Activated CD4-positive, alpha-beta T cell treated with anti-CD3 and anti-CD28 coated beads, Interleukin-2, amount 10 ng/mL, durations not matched to agents 24 days and 14 days (primary cell): Measurements from ENCODE around the gene COL18A1. TPM values are rescaled to one million over a fixed set of nuclear protein-coding genes. Genes with fewer than 3 reads are reported as not detected.

ENCODE experiments used
- DNase-seq: peaks from one replicate; pipeline ENCODE4 v3.0.0; 2022
- H3K27ac Mint-ChIP-seq: one replicate; pipeline ENCODE4 v1.8.0; 2022; ENCODE audit warnings: mild to moderate bottlenecking, mixed read lengths
- H3K27me3 Mint-ChIP-seq: one replicate; pipeline ENCODE4 v1.8.0; 2022; ENCODE audit warnings: mixed read lengths
- H3K36me3 Mint-ChIP-seq: one replicate; pipeline ENCODE4 v1.8.0; 2022; ENCODE audit warnings: low read depth, mild to moderate bottlenecking, mixed read lengths
- H3K4me1 Mint-ChIP-seq: one replicate; pipeline ENCODE4 v1.8.0; 2021; ENCODE audit warnings: mixed read lengths
- H3K4me3 Mint-ChIP-seq: one replicate; pipeline ENCODE4 v1.8.0; 2022; ENCODE audit warnings: mild to moderate bottlenecking, moderate library complexity, mixed read lengths
- H3K9me3 Mint-ChIP-seq: one replicate; pipeline ENCODE4 v1.8.0; 2021; ENCODE audit warnings: mixed read lengths
- intact Hi-C: fragments of 100-400 bp; cut with micrococcal nuclease; formaldehyde crosslinking; loops from one replicate; pipeline ENCODE4 v1.15.1; 2023
- total RNA-seq: library from RNA; stranded (reverse); gene quantifications from 2 replicates; pipeline ENCODE4 v1.2.3, GENCODE V29; 2022

The COL18A1 gene
- total RNA-seq, 1 donor from 2014 or later: 3.2 TPM

DNA sequence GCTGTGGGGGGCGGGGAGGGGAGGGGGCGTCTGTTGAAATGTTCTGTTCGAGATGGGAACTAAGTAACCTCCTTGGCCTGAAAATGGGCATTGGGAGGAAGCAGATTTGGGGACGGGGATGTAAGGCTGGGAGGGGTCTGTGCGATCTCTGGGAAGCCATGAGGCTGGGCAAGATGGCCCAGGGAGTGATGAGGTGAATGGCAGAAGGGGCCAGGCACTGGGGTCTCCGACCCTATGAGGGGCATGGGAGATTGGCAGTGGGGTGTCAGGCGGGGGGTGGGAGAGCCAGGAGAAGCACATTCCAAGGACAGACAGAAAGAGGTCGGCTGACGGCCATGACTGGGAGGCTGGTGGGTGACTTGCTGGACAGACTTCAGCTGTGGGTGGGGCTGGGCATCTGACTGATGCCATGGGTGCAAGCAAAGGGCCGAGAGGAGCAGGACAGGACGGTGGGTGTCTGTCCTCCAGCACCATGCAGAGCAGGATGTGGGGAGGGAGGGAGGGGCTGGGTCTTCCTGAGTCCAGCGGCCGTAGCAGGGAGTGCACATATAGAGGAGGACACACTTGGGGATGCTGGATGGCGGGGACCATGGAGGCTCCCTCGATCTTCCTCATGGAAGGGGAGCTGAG lies 30.0 kb upstream of the COL18A1 start:
- intact Hi-C loops: no loop called here
- Mint-ChIP-seq H3K4me1 (peaks cover 11% of the 10 kb centered on the region), H3K36me3 (no peaks in the 10 kb centered on the region), H3K4me3 (no peak overlapping the region), H3K27ac (no peak overlapping the region), H3K9me3 (no peaks in the 10 kb centered on the region), H3K27me3 (peaks cover 18% of the 10 kb centered on the region)
- DNase-seq: no peak

DNA sequence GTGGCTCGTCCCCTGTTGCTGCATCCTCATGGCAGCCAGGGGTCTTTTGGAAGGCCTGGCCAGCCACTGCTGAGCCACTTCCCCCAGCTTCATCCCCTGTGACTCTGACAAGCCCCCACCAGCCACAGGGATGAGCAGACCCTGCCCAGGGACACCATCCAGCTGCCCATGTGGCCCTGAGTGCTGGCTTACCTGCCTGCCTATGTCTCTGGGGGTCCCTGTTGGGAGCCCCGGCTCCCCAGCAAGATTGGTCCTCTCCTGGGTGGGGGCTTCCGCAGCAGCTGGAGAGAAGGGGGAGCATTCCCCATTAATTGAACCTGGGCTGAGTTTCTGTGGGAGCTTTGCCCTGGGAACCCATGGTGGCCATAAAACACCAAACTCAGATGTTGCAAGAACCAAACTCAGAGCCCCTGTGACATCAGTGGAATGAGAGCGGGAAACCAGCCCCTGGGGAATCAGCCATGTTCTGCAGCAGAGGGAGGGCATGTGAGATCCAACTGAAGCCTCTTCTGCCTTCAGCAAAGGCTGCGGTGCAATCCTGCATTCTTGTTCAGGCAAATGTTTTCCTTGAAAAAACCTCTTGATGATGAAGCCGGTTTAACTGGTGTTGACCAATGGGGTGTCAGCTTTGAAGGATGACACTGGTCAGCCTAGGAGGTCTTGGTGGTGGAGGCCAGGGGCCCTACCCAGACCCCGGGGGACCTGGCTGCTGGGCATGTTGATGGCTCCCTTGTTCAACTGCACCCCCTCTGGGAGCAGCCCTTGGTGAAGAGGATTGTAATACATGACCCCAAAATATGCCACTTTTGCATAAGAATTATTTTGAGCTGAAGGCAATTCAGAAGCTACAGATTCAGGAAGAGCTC lies 28.3 kb upstream of the COL18A1 start:
- H3K27ac Mint-ChIP-seq: no peak overlapping the region
- peaks cover 18% of the 10 kb centered on the region for H3K27me3 Mint-ChIP-seq
- intact Hi-C loops: no loop called here
- no peaks in the 10 kb centered on the region for H3K9me3 Mint-ChIP-seq
- no peaks in the 10 kb centered on the region for H3K36me3 Mint-ChIP-seq
- no peak for DNase-seq
- peaks cover 3% of the 10 kb centered on the region for H3K4me1 Mint-ChIP-seq
- H3K4me3 Mint-ChIP-seq: no peak overlapping the region

DNA sequence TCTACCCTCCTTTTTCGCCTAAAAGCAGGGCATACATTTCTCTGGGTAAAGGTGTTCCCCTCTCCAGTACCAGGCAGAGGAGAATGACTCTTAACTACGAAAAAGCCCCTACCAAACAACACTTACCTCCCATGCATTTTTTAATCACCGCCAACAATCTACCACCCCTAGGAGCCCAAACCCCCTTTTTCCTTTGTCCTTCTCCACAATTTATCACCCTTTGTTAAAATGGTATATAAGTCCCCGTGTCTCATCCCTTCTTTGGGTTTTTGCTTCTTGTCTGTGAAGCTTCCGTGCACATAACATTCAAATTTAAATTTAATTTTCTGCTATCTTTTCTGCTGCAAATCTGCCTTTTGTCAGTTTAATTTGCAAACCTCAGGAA lies 27.6 kb upstream of the COL18A1 start:
- H3K36me3 Mint-ChIP-seq: no peaks in the 10 kb centered on the region
- DNase-seq: no peak
- intact Hi-C loops: no loop called here
- peaks cover 3% of the 10 kb centered on the region for H3K4me1 Mint-ChIP-seq
- peaks cover 15% of the 10 kb centered on the region for H3K27me3 Mint-ChIP-seq
- H3K4me3 Mint-ChIP-seq: no peak overlapping the region
- H3K9me3 Mint-ChIP-seq: no peaks in the 10 kb centered on the region
- H3K27ac Mint-ChIP-seq: no peak overlapping the region

DNA sequence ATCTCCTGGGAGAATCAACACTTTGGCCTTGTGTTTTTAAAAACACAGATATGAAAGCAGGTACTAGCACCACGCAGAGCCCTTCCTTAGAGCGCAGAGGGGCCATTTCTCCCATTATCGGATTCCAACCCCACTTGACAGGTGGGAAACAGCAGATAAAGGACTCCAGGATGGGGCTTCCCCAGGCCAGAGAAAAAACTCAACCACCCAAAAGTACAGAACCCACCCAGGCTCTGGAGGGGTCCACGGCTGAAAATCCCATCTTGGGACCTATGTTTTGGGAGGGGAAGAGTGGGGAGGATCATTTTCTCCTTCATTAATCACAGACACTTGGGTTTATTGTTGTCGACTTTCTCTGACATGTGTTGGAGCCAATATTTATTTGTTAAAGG lies 27.1 kb upstream of the COL18A1 start:
- H3K36me3 Mint-ChIP-seq: no peaks in the 10 kb centered on the region
- H3K9me3 Mint-ChIP-seq: no peaks in the 10 kb centered on the region
- H3K27ac Mint-ChIP-seq: no peak overlapping the region
- H3K4me1 Mint-ChIP-seq: peaks cover 2% of the 10 kb centered on the region
- no peak overlapping the region for H3K4me3 Mint-ChIP-seq
- no peak for DNase-seq
- intact Hi-C loops: no loop called here
- H3K27me3 Mint-ChIP-seq: peaks cover 15% of the 10 kb centered on the region

DNA sequence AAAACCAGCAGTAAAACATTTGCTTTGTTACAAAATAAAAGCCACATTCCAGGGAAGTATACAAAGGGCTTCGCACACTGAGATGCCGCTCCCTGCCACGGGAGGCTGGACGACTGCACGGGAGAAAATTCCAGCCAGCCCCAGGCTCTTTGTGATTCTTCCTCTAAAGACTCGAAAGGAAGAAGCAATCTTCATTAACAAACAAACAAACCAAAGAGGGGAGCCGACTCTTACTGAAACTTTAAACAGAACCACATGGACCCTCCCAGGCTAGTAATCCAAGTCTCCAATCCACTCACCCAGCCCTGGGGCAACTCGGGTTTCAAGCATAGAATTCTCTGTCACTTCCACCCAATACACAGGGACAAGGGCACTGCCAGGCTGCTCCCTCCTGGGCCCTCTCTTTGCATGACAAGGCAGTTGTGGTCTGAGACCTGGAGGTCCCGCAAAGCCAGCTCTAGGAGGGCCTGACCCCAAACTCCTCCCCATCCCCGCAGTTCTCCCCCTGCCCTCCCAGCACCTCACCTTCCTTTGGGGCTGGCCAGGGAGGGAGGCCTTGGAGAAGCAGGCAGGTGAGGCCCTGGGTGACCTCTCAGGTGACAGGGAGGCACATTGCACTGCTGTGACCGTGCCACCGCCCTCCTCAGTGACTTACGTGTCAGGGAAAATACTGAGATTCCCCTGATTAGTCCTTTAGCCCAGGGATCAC lies 26.6 kb upstream of the COL18A1 start:
- Mint-ChIP-seq H3K4me1 (no peaks in the 10 kb centered on the region), H3K4me3 (no peak overlapping the region), H3K9me3 (no peaks in the 10 kb centered on the region), H3K27ac (no peak overlapping the region), H3K27me3 (peaks cover 15% of the 10 kb centered on the region), H3K36me3 (no peaks in the 10 kb centered on the region)
- DNase-seq: no peak
- intact Hi-C loops: no loop called here

GRCh38 chr21:45379171-45379900 lies 25.6 kb upstream of the COL18A1 start:
- intact Hi-C loops: no loop called here
- Mint-ChIP-seq H3K36me3 (no peaks in the 10 kb centered on the region), H3K4me3 (no peak overlapping the region), H3K27ac (no peak overlapping the region), H3K4me1 (no peaks in the 10 kb centered on the region), H3K27me3 (peaks cover 15% of the 10 kb centered on the region), H3K9me3 (no peaks in the 10 kb centered on the region)
- no peak for DNase-seq

DNA sequence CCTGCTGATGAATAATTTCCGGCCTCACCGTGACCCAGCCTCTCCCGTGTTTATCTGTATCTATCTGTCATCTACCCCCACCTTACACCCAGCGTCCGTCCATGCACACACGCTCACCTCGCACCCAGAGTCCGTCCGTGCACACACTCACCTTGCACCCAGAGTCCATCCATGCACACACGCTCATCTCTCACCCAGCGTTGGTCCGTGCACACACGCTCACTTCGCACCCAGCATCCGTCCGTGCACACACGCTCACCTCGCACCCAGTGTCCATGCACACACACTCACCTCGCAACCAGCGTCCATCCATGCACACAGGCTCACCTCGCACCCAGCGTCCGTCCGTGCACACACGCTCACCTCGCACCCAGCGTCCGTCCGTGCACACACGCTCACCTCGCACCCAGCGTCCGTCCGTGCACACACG lies 25.0 kb upstream of the COL18A1 start:
- Mint-ChIP-seq H3K27ac (no peak overlapping the region), H3K27me3 (peaks cover 15% of the 10 kb centered on the region), H3K36me3 (no peaks in the 10 kb centered on the region), H3K4me3 (no peak overlapping the region), H3K9me3 (no peaks in the 10 kb centered on the region), H3K4me1 (no peaks in the 10 kb centered on the region)
- no peak for DNase-seq
- intact Hi-C loops: no loop called here

- Mint-ChIP-seq H3K4me1 (no peaks in the 10 kb centered on the region), H3K27me3 (peaks cover 18% of the 10 kb centered on the region), H3K27ac (no peak overlapping the region), H3K36me3 (no peaks in the 10 kb centered on the region), H3K9me3 (no peaks in the 10 kb centered on the region), H3K4me3 (no peak overlapping the region)
- DNase-seq: no peak
- intact Hi-C loops: no loop called here
Measured at GRCh38 chr21:45380566-45380965, 24.4 kb upstream of the COL18A1 start.

GRCh38 chr21:45381036-45381787 lies 23.8 kb upstream of the COL18A1 start:
- intact Hi-C loops: no loop called here
- Mint-ChIP-seq H3K36me3 (no peaks in the 10 kb centered on the region), H3K4me1 (no peaks in the 10 kb centered on the region), H3K9me3 (no peaks in the 10 kb centered on the region), H3K27ac (no peak overlapping the region), H3K4me3 (no peak overlapping the region), H3K27me3 (peaks cover 18% of the 10 kb centered on the region)
- DNase-seq: no peak

DNA sequence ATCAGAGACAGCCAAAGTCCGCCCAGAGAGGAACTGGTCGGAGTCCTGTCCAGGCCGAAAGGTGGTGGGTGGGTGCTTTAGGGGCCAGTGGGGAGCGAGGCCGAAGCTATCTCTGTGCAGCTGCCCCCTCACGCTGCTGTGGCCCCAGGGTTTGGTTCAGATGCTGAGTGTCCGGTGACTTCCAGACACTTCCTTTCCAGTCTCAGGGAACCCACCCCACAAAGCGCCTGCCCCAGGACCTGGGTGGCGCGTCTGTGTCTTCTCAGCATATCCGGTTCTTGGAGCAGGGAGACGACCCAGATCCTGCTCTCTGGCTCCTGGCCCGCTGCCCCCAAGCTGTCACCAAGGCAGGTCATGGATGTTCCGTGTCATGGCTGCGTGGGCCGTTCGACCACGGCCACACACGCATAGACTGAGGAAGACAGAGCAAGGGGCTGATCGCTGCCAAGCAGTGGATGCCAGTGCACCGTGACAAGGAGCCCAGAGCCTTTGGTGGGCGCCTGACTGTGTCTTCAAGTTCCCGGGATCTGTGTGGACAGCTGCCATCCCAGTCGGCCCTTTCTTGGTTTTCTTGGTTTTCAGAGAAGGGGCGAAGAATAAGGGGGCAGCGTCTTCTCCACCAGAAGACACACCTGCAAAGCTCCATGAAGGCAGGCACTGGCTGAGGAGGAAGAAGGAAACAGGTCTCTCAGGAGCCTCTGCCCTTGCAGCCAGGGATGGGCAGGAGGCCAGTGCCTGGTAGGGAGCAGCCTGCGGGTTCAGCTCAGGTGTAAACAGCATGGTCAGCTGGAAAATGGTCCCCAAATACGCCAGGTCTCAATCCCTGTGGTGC lies 22.9 kb upstream of the COL18A1 start:
- Mint-ChIP-seq H3K27me3 (peaks cover 16% of the 10 kb centered on the region), H3K9me3 (no peaks in the 10 kb centered on the region), H3K4me1 (no peaks in the 10 kb centered on the region), H3K36me3 (no peaks in the 10 kb centered on the region), H3K4me3 (no peak overlapping the region), H3K27ac (no peak overlapping the region)
- intact Hi-C loops: no loop called here
- DNase-seq: no peak

DNA sequence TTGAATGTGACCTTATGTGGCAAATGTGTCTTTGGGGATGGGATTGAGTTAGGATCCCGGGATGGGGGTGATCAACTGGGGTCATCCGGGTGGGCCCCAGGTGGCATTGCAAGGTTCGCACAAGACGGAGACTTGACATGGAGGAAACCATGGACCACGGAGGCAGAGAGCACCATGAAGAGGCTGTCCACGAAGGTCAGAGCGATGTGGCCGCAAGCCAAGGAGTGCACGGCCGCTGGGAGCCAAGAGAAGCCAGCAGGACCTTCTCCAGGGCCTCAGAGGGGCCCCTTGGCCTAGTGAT lies 22.3 kb upstream of the COL18A1 start:
- no peak overlapping the region for H3K4me3 Mint-ChIP-seq
- intact Hi-C loops: no loop called here
- H3K36me3 Mint-ChIP-seq: no peaks in the 10 kb centered on the region
- no peaks in the 10 kb centered on the region for H3K4me1 Mint-ChIP-seq
- DNase-seq: no peak
- peaks cover 12% of the 10 kb centered on the region for H3K27me3 Mint-ChIP-seq
- no peaks in the 10 kb centered on the region for H3K9me3 Mint-ChIP-seq
- no peak overlapping the region for H3K27ac Mint-ChIP-seq

GRCh38 chr21:45383111-45383614 lies 21.8 kb upstream of the COL18A1 start:
- no peaks in the 10 kb centered on the region for H3K4me1 Mint-ChIP-seq
- H3K27me3 Mint-ChIP-seq: peaks cover 10% of the 10 kb centered on the region
- no peak for DNase-seq
- intact Hi-C loops: no loop called here
- H3K36me3 Mint-ChIP-seq: no peaks in the 10 kb centered on the region
- H3K9me3 Mint-ChIP-seq: no peaks in the 10 kb centered on the region
- no peak overlapping the region for H3K4me3 Mint-ChIP-seq
- no peak overlapping the region for H3K27ac Mint-ChIP-seq
